Prostate gland (tissue), 2 donors: ENCODE data around the gene SARM1.

ENCODE experiments used
- POLR2AphosphoS5 ChIP-seq: sonication (generic); formaldehyde crosslinking; IDR thresholded peaks from one replicate; pipeline ENCODE4 v1.6.1; 2017; ENCODE audit warnings: antibody characterized with exemption
- TF ChIP-seq, protein P1 (sequence below), 4 experiments: fragments of 200-600 bp in 2 of 4; fragments of 450-650 bp in 2 of 4; sonication (generic) in 2 of 4; IDR thresholded peaks; 1 replicate in 3 of 4; 2 replicates in 1 of 4; pipeline ENCODE4 v1.5.1; 2016 to 2019; ENCODE audit warnings: antibody characterized with exemption in 4 of 4, mild to moderate bottlenecking in 2 of 4, moderate library complexity in 2 of 4

DNA sequence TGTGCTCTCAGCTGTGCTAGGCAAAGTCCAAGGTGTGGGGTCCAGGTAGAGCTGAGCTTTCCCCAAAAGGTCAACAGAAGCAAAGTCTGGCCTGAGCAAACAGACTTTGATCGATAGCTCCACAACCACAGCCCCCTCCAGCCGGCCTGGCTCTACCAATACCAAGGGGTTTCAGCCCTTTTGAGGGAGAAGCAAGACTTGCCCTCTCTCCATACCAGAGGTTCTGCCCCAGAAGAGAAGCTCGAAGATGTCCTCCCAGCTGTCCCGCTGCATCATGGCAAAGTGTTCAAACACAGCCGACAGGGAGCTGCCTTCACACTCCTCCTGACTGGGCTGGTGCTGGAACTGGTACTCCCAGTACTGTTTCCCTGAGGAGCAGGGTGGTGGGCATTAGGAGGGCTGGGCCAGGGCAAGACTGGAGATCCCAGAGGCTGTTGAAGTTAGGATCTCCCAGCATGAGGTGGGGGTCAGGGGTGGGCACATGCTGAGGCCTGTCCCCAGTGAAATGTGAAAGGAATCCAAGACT lies 3.1 kb upstream of the SARM1 start:
- TF ChIP-seq, protein P1, sequence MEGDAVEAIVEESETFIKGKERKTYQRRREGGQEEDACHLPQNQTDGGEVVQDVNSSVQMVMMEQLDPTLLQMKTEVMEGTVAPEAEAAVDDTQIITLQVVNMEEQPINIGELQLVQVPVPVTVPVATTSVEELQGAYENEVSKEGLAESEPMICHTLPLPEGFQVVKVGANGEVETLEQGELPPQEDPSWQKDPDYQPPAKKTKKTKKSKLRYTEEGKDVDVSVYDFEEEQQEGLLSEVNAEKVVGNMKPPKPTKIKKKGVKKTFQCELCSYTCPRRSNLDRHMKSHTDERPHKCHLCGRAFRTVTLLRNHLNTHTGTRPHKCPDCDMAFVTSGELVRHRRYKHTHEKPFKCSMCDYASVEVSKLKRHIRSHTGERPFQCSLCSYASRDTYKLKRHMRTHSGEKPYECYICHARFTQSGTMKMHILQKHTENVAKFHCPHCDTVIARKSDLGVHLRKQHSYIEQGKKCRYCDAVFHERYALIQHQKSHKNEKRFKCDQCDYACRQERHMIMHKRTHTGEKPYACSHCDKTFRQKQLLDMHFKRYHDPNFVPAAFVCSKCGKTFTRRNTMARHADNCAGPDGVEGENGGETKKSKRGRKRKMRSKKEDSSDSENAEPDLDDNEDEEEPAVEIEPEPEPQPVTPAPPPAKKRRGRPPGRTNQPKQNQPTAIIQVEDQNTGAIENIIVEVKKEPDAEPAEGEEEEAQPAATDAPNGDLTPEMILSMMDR (IDR thresholded peaks at IDR 0.05) = no peak
- no peak for TF ChIP-seq POLR2AphosphoS5
